Renal cortical epithelial cell (primary cell): ENCODE data around the gene IGF2R. TPM values are rescaled to one million over a fixed set of nuclear protein-coding genes. Genes with fewer than 3 reads are reported as not detected.
A peak's percentile ranks its signal among the peaks of the same experiment; 100 is the strongest.
"Not testable (repeated sequence)": the region's sequence is repeated elsewhere in the genome, so short reads cannot be mapped to it uniquely, and the experiment has no call there.

Experiments used
- DNase-seq: peaks from one replicate; pipeline ENCODE4 v3.0.0-alpha.2; 2011; ENCODE audit warnings: low read depth
- total RNA-seq: library from RNA; depleted of rRNA; stranded (reverse); fragments of >200 nt; gene quantifications from 2 replicates; pipeline ENCODE4 v1.2.3, GENCODE V29; 2014

Gene IGF2R
- total RNA-seq, 1 donor from 2014 or later = 267 TPM

DNA sequence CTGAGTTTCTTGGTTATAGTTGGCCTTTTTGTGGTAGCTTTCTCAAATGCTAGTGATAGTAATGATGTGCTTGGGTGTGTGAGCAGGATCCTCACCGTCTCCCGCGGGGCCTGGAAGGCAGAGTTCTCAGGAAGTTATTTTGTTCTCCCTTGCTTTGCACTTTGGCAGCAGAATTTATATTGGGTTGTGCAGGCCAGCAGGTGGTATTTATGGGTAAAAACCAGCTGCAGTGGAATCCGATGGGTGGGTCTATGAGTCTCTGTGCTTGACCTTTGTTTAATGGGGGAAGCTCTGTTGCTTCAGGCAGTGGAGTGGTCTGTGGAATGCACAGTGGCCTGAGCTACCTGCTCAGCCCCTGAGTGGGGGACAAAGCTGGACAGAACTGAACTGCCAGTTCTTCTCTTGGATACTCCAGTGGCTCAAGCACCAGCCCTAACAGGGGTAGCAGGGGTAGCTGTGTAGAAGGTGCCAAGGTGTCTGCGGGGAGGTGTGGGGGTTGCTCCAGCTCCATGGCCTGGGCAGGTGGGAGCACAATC lies 27.3 kb downstream of the IGF2R start:
- DNase-seq = no peak

DNA sequence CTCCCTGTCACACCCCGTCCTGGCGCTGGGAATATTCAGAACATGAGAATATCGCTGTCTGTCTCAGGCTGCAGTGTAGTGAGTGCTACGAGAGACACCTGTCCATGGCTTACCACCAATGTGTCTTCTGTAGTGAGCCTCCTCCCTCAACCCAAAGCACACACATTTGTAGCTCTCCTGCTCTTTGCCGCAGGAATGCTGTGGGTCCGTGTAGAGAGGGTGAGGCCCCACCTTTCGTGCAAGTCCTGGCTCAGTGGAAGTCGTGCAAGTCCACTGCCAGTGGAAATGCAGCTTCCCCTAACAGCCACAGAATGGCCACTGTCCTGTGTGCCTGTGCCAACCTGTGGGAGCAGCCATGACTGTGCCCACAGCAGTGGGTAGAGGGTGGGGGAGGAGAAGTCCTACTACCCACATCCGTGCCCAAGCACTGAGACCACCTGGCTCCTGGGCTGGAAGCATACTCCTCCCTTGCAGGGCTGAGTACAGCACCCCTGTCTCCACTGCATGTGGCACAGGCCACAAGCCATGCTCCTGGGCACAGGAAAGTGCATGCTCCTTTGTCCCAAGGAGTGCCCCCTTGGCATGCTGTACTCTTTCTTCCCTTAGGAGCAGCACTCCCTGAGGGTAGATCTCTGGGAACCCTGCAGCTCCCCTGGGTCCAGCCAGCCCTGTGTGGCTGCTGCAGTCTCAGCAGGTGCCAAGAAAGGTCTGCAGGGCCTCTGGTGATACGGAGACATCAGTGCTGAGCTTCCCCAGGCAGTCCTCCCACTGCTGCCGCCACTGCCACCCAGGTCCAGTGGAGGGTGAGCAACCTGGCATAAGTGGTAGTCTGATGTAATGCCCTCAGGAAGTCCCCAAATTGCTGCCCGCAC lies 28.0 kb downstream of the IGF2R start:
- DNase-seq = no peak

- no peak for DNase-seq
Measured at GRCh38 chr6:159997498-159998101, 28.7 kb downstream of the IGF2R start.

DNA sequence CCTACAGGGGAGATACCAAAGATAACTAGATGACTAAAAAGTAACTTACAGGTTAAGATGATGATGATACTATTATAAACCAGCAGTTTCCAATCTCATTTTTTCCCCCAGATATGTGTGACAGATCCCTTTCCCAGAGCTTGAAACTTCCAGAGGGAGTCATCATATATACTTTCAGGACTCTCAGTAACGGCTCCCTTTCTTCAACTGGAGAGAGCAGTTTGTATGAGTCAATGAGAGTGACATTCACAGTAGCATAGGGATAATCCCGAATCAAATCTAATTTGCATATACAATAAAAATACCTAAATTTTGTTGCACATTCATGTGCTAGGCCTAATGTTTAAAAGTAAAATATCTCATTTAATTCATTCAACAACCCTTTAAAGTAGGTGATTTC lies 29.7 kb downstream of the IGF2R start:
- DNase-seq = no peak

DNA sequence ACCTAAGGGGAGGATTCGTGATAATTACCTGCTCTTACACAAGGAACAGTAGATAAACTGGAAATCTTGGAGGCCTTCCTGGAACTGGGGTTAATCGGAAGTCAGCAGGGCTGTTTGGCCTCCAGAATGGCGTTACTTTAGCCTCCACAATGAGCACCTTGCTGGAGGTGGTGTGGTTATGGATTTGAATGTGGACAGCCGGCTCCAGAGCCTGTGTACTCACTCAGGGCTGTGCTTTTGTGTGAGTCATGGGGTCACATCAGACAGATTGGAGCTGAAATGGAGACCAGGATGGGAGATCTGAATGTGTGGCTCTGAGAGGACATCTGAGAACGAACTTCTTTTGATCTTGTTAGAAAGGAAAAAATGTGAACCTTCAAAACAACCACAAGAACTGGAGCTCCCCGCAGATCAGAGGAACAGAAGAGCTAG lies 30.4 kb downstream of the IGF2R start:
- no peak for DNase-seq

DNA sequence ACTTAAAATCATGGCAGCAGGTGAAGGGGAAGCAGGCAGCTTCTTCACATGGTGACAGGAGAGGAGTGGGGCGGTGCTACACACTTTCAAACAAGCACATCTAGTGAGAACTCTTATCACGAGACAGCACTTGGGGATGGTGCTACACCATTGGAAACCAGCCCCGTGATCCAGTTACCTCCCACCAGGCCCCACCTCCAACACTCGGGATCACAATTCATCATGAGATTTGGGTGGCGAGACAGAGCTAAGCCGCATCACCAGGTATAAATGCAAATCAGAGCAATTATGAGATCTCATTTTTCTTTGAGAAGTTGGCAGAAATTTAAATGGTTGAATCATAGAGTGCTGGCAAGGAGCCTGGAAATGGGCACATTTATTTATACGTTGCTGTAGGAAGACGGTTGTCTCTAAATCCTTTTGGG lies 31.4 kb downstream of the IGF2R start:
- no peak for DNase-seq

DNA sequence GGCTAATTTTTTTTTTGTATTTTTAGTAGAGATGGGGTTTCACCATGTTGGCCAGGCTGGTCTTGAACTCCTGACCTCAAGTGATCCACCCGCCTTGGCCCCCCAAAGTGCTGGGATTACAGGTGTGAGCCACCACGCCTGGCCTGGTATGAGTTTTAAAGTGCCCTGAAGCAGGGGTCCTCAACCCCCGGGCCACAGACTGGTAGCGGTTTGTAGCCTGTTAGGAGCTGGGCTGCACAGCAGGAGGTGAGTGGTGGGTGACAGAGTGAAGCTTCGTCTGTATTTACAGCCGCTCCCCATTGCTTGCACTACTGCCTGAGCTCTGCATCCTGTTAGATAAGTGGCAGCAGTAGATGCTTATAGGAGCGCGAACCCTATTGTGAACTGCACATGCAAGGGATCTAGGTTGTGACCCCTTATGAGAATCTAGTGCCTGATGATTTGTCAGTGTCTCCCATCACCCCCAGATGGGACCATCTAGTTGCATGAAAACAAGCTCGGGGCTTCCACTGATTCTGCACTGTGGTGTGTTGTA lies 32.1 kb downstream of the IGF2R start:
- DNase-seq = not testable (repeated sequence)

- peak; percentile 33 for DNase-seq
Measured at GRCh38 chr6:160002882-160003281, 34.0 kb downstream of the IGF2R start.

DNA sequence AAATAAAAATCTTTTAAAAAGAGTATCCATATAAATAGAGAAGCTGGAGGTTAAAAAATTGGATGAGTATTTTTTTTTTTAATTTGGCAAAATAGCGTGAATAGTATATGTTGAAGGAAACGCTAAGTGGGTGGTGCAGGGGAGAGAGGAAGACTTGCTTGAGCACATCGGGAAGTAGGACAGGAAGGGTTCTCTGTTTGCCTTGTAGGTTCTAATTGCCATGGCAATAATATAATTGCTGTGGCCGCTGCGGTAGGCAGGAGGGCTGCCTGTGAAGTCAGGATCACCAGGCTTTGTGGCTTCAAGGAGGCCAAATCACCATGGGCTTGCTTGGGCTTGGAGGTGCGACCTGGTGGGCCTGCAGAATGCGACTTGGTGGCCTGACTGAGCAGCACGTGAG lies 35.1 kb downstream of the IGF2R start:
- DNase-seq = no peak

DNA sequence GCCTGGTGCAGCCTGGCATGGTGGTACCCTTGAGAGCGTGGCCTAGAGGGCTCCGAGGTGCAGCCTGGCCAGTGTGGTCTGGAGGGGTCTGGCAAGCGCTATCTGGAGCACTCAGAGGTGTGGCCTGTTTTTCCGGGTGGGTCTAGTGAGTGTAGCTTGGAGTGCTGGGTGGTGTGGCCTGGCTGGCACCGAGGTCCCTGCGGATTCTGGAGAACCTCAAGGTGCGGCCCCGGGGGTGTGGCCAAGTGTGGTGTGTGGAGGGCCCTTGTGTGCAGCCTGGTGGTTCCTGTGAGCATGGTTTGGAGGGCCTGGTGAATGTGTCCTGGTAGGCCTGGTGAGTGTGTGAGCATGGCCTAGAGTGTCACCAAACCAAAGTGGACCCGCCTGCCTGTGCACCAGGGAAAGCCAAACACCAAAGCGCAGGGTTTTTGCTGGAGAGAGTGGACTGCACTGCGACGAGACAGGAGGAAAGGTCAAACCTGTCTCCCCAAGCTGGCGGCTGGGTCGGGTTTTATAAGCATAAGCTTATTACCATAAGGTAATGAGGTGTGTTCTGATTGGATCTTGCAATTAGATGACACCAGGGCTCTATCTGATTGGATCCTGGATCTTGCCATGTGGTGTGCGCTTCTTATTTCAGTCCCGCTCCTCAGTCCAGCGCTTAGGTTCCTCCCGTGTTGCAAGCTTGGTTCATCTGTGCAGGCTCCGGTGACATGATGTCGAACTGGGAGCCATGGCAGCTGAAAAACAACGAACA lies 35.7 kb downstream of the IGF2R start:
- DNase-seq = no peak

DNA sequence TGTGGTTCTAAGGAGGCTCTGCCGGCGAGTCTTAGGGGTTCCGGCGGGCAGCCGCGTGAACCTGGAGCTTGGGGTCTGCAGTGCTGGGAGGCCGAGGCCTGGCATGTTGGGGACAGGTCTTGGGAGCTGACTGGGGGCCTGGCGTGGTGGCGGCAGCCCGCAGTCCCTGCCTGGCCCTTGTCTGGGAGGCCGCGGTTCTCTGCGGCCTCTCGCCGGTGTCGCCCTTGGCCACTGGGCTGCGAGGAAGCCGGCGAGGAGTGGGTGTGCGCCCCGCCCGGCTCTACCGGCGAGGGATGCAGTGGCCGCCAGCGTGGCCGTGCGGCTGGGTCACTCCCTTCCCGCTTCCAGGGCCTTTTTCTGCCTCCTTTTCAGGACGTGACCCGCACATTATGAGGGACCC lies 36.3 kb downstream of the IGF2R start:
- no peak for DNase-seq

- no peak for DNase-seq
Measured at GRCh38 chr6:160005861-160006540, 37.1 kb downstream of the IGF2R start.

GRCh38 chr6:160007145-160007544 lies 38.3 kb downstream of the IGF2R start:
- DNase-seq = no peak

GRCh38 chr6:160007611-160008010 lies 38.7 kb downstream of the IGF2R start:
- no peak for DNase-seq

DNA sequence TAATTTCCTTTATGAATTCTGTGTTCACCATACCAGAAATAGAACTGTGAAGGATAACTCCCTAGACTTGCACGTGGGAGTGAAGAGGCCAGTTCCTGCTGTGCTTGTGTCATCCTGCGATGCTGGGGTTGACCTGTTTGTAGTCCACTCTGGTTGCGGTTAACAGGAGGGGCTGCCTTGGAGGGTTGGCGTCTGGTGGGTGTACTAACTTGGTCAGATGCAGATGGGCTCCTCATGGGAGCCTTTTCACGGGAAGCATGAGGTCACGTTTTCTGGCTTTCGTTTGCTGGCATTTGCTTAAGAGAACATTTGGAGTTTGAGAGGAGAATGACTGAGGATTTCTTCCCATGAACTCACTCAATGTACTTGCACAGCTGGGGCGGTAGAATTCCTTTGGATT lies 41.2 kb downstream of the IGF2R start:
- DNase-seq = no peak

GRCh38 chr6:160013987-160014868 lies 45.3 kb downstream of the IGF2R start:
- peak; percentile 52 for DNase-seq

- DNase-seq = peak; percentile 21
Measured at GRCh38 chr6:160014869-160015182, 45.9 kb downstream of the IGF2R start.

- no peak for DNase-seq
Measured at GRCh38 chr6:160015778-160016684, 47.1 kb downstream of the IGF2R start.

DNA sequence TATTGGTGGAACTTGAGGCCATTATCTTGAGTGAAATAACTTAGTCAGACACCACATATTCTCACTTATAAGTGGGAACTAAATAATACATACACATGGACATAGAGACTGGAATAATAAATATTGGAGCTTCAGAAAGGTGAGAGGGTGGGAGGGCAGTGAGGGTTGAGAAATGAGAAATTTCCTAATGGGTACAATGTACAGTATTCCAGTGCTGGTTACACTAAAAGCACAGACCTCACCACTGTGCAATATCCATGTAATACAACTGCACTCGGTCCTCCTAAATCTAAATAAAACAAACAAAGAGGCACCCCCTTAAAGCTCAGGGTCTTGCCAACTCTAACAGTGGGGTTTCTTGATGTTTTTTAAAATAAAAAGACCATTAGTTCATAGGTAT lies 53.2 kb downstream of the IGF2R start:
- DNase-seq = no peak

DNA sequence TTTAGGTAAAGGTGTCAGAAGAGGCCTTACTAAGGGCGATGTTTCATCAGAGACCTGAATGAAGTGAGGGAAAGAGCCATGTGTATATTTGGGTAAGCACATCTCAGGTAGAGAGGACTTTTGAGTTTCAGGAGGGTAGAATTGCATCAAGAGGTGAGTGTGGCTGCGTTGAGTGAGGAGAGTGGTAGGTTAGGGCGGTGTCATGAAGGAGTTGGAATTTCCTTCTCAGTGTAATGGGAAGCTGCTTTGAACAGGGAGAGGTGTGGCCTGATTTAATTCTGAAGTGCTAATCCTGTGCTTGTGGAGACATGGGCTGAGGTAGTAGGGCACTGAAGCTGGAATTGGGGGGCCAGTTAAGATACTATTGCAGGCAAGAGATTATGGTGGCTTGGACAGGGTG lies 53.9 kb downstream of the IGF2R start:
- no peak for DNase-seq
